NCI-H748 (cell line): ENCODE results near the gene CBFB.
"Not testable (repeated sequence)": the region's sequence is repeated elsewhere in the genome, so short reads cannot be mapped to it uniquely, and the experiment has no call there.

ENCODE experiments used
- DNase-seq: peaks from one replicate; lab custom pipeline; 2025; ENCODE audit not compliant: unreplicated experiment; lab: John Stamatoyannopoulos, UW

CBFB gene

GRCh38 chr16:67028696-67029253 is at the start of gene CBFB:
CBFB (plus strand) TSS chr16:67029149; CDS start chr16:67029408, 259 bp downstream.
- DNase-seq = peak; percentile 88

GRCh38 chr16:66983033-66983432 is 45.9 kb upstream of the CBFB start:
- DNase-seq = no peak

GRCh38 chr16:66984892-66985311 is 44.0 kb upstream of the CBFB start:
- no peak for DNase-seq

- no peak for DNase-seq
Measured at GRCh38 chr16:66986559-66986958, 42.4 kb upstream of the CBFB start.

GRCh38 chr16:66988197-66988788 is 40.7 kb upstream of the CBFB start, which contains the start of gene CES4A:
CES4A (plus strand) TSS chr16:66988589; CDS start chr16:66988773, 184 bp downstream.
- DNase-seq = no peak

GRCh38 chr16:66991545-66992077 is 37.3 kb upstream of the CBFB start:
- DNase-seq = no peak

- DNase-seq = not testable (repeated sequence)
Measured at GRCh38 chr16:66993558-66993957, 35.4 kb upstream of the CBFB start.

- no peak for DNase-seq
Measured at GRCh38 chr16:66996324-66996982, 32.5 kb upstream of the CBFB start.

GRCh38 chr16:66996983-66997358 is 32.0 kb upstream of the CBFB start:
- DNase-seq = no peak

GRCh38 chr16:67000384-67001351 is 28.3 kb upstream of the CBFB start:
- DNase-seq = peak; percentile 83

GRCh38 chr16:67001726-67002125 is 27.2 kb upstream of the CBFB start:
- no peak for DNase-seq

GRCh38 chr16:67006930-67007658 is 21.9 kb upstream of the CBFB start:
- DNase-seq = no peak

GRCh38 chr16:67009158-67009557 is 19.8 kb upstream of the CBFB start:
- DNase-seq = no peak

- DNase-seq = no peak
Measured at GRCh38 chr16:67011274-67011673, 17.7 kb upstream of the CBFB start.

GRCh38 chr16:67013233-67013822 is 15.6 kb upstream of the CBFB start:
- DNase-seq = peak; percentile 29

- DNase-seq = peak; percentile 71
Measured at GRCh38 chr16:67013823-67014633, 14.9 kb upstream of the CBFB start.

- DNase-seq = peak; percentile 3
Measured at GRCh38 chr16:67014634-67015312, 14.2 kb upstream of the CBFB start.

GRCh38 chr16:67015313-67015731 is 13.6 kb upstream of the CBFB start:
- DNase-seq = no peak

GRCh38 chr16:67016143-67016542 is 12.8 kb upstream of the CBFB start:
- DNase-seq = no peak
